Measurements from ENCODE around the gene PRICKLE2. TPM values are rescaled to one million over a fixed set of nuclear protein-coding genes. Genes with fewer than 3 reads are reported as not detected.

The PRICKLE2 gene
- polyA plus RNA-seq, 3 donors: not detected

GRCh38 chr3:64271631-64272030 is 46.4 kb upstream of the PRICKLE2 start:
- intact Hi-C loops (cut with micrococcal nuclease): no loop called here

GRCh38 chr3:64270866-64271260 is 45.6 kb upstream of the PRICKLE2 start:
- H3K4me3 ChIP-seq (replicated peaks in 1 of 3; ENCODE audit: low read depth in 2 of 3, low read length in 3 of 3): no peak overlapping the region
- H3K4me1 ChIP-seq (ENCODE audit: control insufficient read depth in 1 of 2, insufficient read depth in 2 of 2, low read length in 2 of 2): no peaks in the 10 kb centered on the region
- H3K27ac ChIP-seq (ENCODE audit: low read depth in 1 of 2, low read length in 2 of 2): no peak overlapping the region
- H3K4me1 Mint-ChIP-seq: no peaks in the 10 kb centered on the region
- H2AFZ ChIP-seq (ENCODE audit: insufficient read depth, low read depth, low read length, poor library complexity, severe bottlenecking): no peak overlapping the region
- peaks cover 7 to 12% (median 8%) of the 10 kb centered on the region in 7 donors for H3K9me3 Mint-ChIP-seq
- no peak for DNase-seq
- H3K36me3 Mint-ChIP-seq: no peaks in the 10 kb centered on the region
- peaks cover 2 to 21% (median 9%) of the 10 kb centered on the region in 3 donors for H3K27me3 Mint-ChIP-seq (ENCODE audit: low read depth in 3 of 3)
- H3K79me2 ChIP-seq (ENCODE audit: insufficient read depth, low read length): no peaks in the 10 kb centered on the region
- H4K20me1 ChIP-seq (ENCODE audit: insufficient read depth, low read length): no peaks in the 10 kb centered on the region
- H3K4me2 ChIP-seq (replicated peaks; ENCODE audit: extremely low read depth, low read length, poor library complexity, severe bottlenecking): no peak overlapping the region
- WGBS (ENCODE audit: insufficient coverage): no CpG with 5 or more reads among the region's 3 CpGs
- H3K4me3 Mint-ChIP-seq: no peak overlapping the region
- intact Hi-C loops (cut with micrococcal nuclease): no loop called here
- TF ChIP-seq CTCF (IDR thresholded peaks at IDR 0.05): no peak
- H3K27me3 ChIP-seq (ENCODE audit: control insufficient read depth in 2 of 2, insufficient read depth in 2 of 2, low read length in 2 of 2): peaks cover 6 to 17% of the 10 kb centered on the region in 2 donors
- no peaks in the 10 kb centered on the region for H3K36me3 ChIP-seq (replicated peaks in 1 of 2; ENCODE audit: control insufficient read depth in 1 of 2, insufficient read depth in 2 of 2, low read length in 2 of 2)
- H3K27ac Mint-ChIP-seq: no peak overlapping the region
- peaks cover 0 to 5% of the 10 kb centered on the region in 2 donors for H3K9me3 ChIP-seq (replicated peaks in 1 of 2; ENCODE audit: control insufficient read depth in 1 of 2, insufficient read depth in 1 of 2, low read length in 2 of 2)
- H3K9ac ChIP-seq (ENCODE audit: insufficient read depth, low read length, poor library complexity, severe bottlenecking): no peak overlapping the region

More at GRCh38 chr3:64271631-64272030, 46.4 kb upstream of the PRICKLE2 start:
- H3K27ac ChIP-seq (ENCODE audit: low read depth in 1 of 2, low read length in 2 of 2): no peak overlapping the region
- peaks cover 0 to 5% of the 10 kb centered on the region in 2 donors for H3K9me3 ChIP-seq (replicated peaks in 1 of 2; ENCODE audit: control insufficient read depth in 1 of 2, insufficient read depth in 1 of 2, low read length in 2 of 2)
- H3K36me3 ChIP-seq (replicated peaks in 1 of 2; ENCODE audit: control insufficient read depth in 1 of 2, insufficient read depth in 2 of 2, low read length in 2 of 2): no peaks in the 10 kb centered on the region
- no peaks in the 10 kb centered on the region for H3K79me2 ChIP-seq (ENCODE audit: insufficient read depth, low read length)
- H3K4me2 ChIP-seq (replicated peaks; ENCODE audit: extremely low read depth, low read length, poor library complexity, severe bottlenecking): no peak overlapping the region
- WGBS (ENCODE audit: insufficient coverage): 49% methylated on average over 2 of the region's 2 CpGs
- no peak overlapping the region for H3K4me3 ChIP-seq (replicated peaks in 1 of 3; ENCODE audit: low read depth in 2 of 3, low read length in 3 of 3)
- Mint-ChIP-seq H3K4me1 (no peaks in the 10 kb centered on the region), H3K36me3 (no peaks in the 10 kb centered on the region), H3K27ac (no peak overlapping the region), H3K9me3 (peaks cover 7 to 12% (median 8%) of the 10 kb centered on the region in 7 donors), H3K27me3 (ENCODE audit: low read depth in 3 of 3) (peaks cover 0 to 21% (median 9%) of the 10 kb centered on the region in 3 donors), H3K4me3 (no peak overlapping the region)
- H3K4me1 ChIP-seq (ENCODE audit: control insufficient read depth in 1 of 2, insufficient read depth in 2 of 2, low read length in 2 of 2): no peaks in the 10 kb centered on the region
- no peak overlapping the region for H2AFZ ChIP-seq (ENCODE audit: insufficient read depth, low read depth, low read length, poor library complexity, severe bottlenecking)
- H3K27me3 ChIP-seq (ENCODE audit: control insufficient read depth in 2 of 2, insufficient read depth in 2 of 2, low read length in 2 of 2): peaks cover 1 to 17% of the 10 kb centered on the region in 2 donors
- no peak for TF ChIP-seq CTCF (IDR thresholded peaks at IDR 0.05)
- no peaks in the 10 kb centered on the region for H4K20me1 ChIP-seq (ENCODE audit: insufficient read depth, low read length)
- no peak overlapping the region for H3K9ac ChIP-seq (ENCODE audit: insufficient read depth, low read length, poor library complexity, severe bottlenecking)
- no peak for DNase-seq

All from CD14-positive monocyte (primary cell).